IPS DF 4.7 (cell line): ENCODE measurements around the gene PSMB3.

Source experiments
- DNase-seq: peaks from one replicate; pipeline ENCODE4 v3.0.0-alpha.2; 2013; ENCODE audit warnings: low spot score; ENCODE audit errors: extremely low read depth

The PSMB3 gene

DNA sequence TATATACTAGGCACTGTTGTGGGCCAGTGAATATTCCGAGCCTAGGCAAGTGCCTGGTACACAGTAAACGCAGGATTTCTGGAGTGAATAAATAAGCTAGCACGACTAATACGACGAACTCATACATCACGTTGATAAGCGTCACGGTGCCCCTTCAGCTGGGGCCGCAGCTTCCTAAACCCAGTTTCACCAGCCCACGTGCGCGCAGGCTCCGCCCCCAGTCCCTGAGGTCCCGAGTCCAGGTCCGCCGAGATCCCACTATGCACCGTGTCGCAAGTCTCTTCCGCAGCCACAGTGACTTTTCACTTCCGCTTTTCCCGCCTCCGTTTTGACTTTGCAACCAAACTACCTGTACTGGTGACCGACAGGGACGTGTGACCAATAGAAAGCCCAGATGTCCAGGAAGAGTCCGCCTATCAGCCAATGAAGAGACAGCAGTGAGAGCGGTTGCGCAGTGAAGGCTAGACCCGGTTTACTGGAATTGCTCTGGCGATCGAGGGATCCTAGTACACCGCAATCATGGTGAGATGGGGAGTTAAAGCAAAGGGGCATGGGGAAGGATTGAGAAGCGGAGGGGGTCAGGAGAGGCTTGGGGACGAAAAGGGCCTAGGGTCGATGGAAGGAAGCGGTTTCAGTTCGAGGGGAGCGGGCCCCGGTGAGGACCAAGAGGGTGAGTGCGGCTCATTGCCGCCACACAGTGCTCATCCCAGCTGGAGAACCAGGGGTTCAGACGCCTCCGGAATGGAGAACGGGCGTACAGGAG is at the start of gene PSMB3:
PSMB3 (plus strand) TSS at position 434 of the 763 bp plus-strand sequence; CDS start at position 520, 86 bp downstream.
- DNase-seq = peak; percentile 99

DNA sequence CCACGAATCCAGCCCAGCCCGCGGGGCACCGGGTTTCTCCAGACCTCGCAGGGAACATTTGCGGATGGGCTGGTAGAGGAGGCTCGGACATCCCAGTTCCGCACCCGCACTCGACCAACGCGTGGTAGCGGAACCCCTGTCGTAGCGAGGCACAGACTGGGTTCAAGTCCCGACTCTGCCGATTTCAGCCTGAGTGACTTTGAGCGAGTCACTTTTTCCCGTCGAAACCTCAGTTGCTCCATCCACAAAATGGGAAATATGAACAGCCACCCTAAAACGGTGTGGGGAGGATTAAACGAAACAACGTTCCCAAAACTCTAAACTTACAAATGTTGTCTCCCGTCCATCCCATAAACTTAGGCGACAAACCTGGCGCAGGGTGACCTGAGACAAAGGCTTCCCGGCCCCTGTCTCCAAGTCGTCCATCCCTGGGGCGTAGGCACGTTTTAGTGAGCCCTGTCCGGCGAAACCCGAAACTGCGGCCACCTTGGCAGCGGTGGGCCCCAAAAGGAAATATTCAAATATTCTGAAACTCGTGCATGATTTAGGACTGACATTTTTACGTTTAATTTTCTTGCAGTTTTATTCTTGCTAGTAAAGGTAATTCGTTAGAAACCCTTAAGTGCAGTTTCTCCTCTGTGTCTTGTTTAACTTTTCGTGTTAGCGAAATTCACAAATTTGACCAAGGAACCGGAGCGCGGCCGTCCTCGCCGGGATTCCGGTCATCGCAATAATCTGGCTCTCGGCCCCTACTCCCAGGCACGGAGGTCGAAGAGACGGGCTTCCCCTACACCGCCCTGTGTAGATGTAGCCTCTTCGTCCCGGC is 49.4 kb upstream of the PSMB3 start:
- DNase-seq = no peak

GRCh38 chr17:38703742-38704605 is 48.6 kb upstream of the PSMB3 start:
- DNase-seq = peak; percentile 82

DNA sequence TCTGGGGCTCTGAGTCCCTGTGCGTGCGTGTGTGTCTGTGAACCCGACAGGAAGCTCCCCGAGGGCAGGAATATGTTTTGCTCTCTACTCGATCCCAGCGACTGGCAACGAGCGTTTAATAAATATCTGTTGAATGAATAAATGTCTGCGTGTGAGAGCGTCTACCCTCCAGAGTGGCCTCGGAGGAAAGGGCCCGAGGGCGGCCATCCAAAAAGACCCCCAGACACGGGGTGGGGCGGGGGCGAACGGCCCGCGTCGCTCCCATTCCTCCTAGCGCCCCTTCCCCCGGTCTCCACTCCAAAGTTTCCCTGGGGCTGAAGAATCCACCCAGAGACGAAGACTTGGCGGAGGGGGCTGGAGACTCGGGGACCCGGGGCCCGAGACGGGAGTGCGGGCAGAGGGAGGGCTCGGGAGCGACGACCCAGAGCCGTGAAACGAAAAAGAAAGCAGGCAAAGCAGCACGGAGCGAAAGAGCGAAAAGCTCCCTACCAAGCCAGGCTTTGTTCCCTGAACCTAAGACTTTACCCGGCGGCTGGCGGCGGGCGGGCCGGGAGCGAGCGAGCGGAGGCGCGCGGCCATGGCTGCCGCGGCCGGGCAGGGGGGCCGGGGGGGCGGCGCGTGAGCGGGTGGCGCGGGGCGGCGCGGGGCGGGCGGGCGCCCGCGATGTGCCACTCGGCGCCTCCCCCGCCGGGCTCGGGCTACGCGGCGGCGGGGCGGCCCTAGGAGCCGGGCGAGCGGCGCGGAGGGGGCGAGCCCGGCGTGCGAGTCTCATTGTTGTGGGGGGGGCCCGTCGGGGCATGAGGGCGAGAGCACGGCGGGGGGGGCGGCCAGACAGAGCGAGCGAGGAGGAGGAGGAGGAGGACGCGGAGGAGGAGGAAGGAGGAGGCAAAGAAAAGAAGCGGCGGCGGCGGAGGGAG is 47.7 kb upstream of the PSMB3 start, which contains the start of gene MLLT6:
MLLT6 (plus strand) TSS at position 668 of the 917 bp plus-strand sequence. CDS start 360 bp downstream, outside the sequence.
- no peak for DNase-seq

- DNase-seq = no peak
Observed at GRCh38 chr17:38705523-38705802, 47.1 kb upstream of the PSMB3 start.

GRCh38 chr17:38705803-38706504 is 46.6 kb upstream of the PSMB3 start:
- DNase-seq = no peak

DNA sequence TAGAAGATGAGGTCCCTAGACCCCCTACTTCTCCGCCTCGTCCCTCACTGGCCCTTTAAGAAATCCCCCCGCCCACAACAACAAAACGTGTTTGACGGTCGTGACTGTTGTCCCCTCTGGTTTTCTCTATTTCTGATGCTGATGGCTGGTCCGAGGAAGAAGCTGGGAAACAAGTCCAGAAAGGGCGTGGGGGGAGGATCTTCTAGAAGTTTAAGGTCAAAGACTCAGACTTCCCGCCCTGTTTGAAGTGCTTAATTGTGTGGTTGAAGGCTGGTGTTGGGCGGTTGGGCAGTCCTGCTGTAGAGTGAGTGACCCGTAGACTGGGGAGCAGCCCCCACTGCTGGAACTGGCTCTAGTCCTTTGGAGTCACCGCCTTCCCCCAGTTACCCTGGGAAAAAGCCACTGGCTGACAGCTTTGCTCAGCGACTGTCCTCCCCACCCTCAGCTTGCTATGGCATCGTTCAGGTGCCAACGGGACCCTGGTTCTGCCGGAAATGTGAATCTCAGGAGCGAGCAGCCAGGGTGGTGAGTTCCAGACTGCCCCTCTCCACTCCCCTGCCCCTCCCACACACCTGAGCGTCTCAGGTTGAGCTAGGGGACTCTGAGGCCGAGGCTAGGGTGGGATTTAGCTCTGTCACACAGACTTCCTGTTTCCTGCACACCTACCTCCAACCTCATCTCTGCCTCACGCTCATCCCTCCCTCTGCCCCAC is 45.9 kb upstream of the PSMB3 start:
- no peak for DNase-seq

- DNase-seq = no peak
Observed at GRCh38 chr17:38707678-38708351, 44.7 kb upstream of the PSMB3 start.

DNA sequence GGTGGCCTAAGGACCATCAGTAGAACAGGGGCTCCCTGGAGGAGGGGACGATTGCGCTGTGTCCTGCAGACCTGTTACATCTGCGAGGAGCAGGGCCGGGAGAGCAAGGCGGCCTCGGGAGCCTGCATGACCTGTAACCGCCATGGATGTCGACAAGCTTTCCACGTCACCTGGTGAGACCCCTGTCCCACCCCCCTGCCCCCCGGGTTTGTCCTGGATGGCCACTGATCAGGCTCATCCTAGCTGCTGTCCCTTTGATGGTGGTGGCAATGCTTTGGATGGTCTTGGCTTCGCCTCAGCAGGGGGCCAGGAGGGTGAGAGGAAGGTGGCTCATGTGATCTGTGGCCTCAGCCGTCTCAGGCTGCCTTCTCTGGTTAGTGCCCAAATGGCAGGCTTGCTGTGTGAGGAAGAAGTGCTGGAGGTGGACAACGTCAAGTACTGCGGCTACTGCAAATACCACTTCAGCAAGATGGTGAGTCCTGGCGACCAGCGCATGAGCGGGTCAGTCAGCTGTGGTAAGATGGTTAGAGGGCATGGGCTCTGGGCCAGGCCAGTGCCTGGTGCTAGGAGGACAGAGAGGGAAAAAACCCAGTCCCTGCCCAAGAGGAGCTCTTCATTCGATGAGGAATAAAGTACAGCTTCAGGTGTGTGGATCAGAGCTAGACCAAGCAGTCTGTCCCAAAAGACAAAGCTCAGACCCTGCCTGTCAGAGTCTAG is 43.3 kb upstream of the PSMB3 start:
- no peak for DNase-seq

DNA sequence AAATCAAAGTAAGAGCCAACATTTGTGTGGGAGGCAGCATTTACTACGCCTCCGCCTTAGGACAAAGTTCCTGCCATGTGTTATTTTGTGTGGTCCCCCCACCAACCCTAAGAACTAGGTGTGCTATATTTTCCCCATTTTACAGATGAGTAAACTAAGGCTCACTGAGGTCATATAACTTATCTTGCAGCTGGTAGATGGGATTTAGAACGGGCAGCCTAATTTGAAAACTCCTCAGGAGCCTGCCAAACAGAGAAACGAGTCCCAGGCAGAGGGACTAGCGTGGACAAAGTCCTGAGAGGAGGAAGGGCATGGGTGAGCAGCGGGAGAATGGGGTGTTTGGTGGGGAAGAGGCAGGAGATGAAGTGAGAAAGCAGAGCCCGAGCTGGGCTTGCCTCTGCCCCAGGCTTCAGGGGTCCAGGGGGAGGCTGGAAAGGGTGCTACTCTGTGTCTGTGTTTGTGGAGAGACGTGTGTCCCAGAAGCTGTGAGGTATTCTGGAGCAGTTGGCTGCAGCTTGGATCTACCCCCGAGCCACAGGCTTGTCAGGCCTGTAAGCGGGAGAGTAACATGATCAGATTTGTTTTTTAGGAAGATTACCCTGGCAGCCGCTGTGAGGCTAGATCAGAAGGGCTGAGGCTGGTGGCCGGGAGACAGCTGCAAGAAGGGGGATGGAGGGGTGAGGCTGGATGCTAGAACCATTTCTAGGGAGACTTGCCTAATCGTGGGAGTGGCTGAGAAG is 42.5 kb upstream of the PSMB3 start:
- DNase-seq = no peak

DNA sequence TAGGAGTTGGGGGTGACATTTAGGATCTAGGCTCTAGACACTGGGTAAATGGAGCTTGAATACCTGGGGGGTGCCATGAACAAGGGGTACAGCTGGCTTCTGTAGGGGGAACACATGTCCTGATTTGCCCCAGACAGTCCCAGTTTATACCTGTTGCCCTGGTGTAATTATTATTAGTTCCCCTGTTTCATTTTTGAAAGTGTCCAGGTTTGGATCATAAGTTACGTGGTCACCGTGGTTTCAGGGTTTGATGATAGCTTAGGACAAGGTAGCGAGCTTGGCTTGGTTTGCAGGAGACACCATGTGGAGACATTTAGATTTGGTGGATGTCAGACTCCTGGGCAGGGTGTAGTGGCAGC is 42.0 kb upstream of the PSMB3 start:
- no peak for DNase-seq

DNA sequence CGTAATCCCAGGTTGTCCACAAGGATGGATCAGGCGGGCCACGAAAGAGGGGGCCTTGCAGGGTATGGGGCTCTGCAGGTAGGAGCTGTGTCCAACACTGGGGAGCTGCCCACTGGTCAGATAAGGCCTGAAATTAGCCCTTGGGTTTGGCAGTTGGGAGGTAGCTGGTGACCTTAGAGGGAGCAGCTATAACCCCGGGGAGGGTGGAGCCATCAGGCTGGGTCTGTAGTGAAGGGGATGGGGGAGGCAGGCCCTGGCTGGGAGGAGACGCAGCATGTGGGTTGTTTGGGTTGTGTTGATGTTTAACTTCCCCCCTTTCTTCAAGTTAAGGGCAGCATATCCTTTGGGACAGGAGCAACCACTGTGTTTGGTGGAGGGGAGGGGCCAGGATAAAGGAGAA is 41.6 kb upstream of the PSMB3 start:
- DNase-seq = no peak

DNA sequence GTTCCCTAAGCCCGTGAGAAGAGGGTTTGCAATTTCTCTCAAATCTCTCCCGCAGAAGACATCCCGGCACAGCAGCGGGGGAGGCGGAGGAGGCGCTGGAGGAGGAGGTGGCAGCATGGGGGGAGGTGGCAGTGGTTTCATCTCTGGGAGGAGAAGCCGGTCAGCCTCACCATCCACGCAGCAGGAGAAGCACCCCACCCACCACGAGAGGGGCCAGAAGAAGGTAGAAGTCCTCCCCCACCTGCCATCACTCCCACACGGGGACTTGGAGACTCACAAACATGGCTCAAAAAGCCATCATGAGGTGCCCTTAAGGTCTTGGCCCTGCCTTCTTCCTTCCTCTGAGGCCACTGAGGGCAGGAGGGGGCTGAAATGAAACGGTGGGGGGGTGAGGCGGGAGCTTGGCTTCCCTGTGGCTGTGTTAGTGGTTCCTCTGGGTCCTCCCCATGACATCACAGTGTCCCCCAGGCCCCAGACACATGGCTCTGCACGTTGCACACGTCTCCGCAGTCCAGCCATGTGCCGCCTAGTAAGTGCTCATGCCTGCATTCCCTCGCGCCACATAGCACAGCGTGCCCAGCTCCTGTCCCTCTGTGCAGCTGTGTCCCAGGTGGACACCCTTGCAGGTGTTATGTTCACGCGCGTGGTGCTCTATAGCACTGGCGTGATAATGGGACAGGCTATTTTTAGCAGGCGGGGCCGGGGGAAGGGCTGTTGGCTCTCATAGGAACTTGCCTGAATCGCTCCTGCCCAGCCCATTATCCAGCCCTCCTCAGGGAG is 40.6 kb upstream of the PSMB3 start:
- no peak for DNase-seq

- no peak for DNase-seq
Observed at GRCh38 chr17:38712593-38712992, 39.9 kb upstream of the PSMB3 start.

- no peak for DNase-seq
Observed at GRCh38 chr17:38713456-38714075, 39.0 kb upstream of the PSMB3 start.

- DNase-seq = no peak
Observed at GRCh38 chr17:38715216-38715943, 37.2 kb upstream of the PSMB3 start.
